H9 (cell line): ENCODE measurements around the gene MLST8. TPM values are rescaled to one million over a fixed set of nuclear protein-coding genes. Genes with fewer than 3 reads are reported as not detected.

Experiments used
- DNase-seq: peaks from one replicate; pipeline ENCODE4 v3.0.0-alpha.2; 2017
- H2AFZ ChIP-seq: one replicate; pipeline ENCODE4 v1.6.1; 2013; ENCODE audit warnings: mild to moderate bottlenecking, low read length, control low read depth, moderate library complexity
- H2AK5ac ChIP-seq: 2 replicates; pipeline ENCODE4 v1.6.1; 2013; ENCODE audit warnings: low read length, control low read depth, mixed read lengths; ENCODE audit not compliant: insufficient read length
- H2BK120ac ChIP-seq: one replicate; pipeline ENCODE4 v1.6.1; 2013; ENCODE audit warnings: low read depth, mild to moderate bottlenecking, low read length, control low read depth, inconsistent platforms; ENCODE audit not compliant: poor library complexity, severe bottlenecking
- H2BK12ac ChIP-seq: 2 replicates; pipeline ENCODE4 v1.6.1; 2013; ENCODE audit warnings: low read length, control low read depth, mixed read lengths, low read depth; ENCODE audit not compliant: insufficient read length
- H2BK15ac ChIP-seq: 2 replicates; pipeline ENCODE4 v1.6.1; 2013; ENCODE audit warnings: low read depth, low read length, control low read depth
- H2BK20ac ChIP-seq: one replicate; pipeline ENCODE4 v1.6.1; 2013; ENCODE audit warnings: low read depth, mild to moderate bottlenecking, low read length, control low read depth, inconsistent platforms; ENCODE audit not compliant: poor library complexity, severe bottlenecking
- H2BK5ac ChIP-seq: 2 replicates; pipeline ENCODE4 v1.6.1; 2013; ENCODE audit warnings: low read length, control low read depth, mixed read lengths; ENCODE audit not compliant: insufficient read length
- H3K14ac ChIP-seq: 2 replicates; pipeline ENCODE4 v1.6.1; 2013; ENCODE audit warnings: low read length, control low read depth; ENCODE audit not compliant: insufficient read depth
- H3K18ac ChIP-seq: 2 replicates; pipeline ENCODE4 v1.6.1; 2013; ENCODE audit warnings: low read depth, mild to moderate bottlenecking, mixed read lengths, low read length, control low read depth; ENCODE audit not compliant: insufficient read length
- H3K23ac ChIP-seq: 2 replicates; pipeline ENCODE4 v1.6.1; 2013; ENCODE audit warnings: low read length, control low read depth, mixed read lengths, low read depth; ENCODE audit not compliant: insufficient read length
- H3K23me2 ChIP-seq: 2 replicates; pipeline ENCODE4 v1.6.1; 2013; ENCODE audit warnings: low read depth, mild to moderate bottlenecking, mixed read lengths, low read length, control low read depth; ENCODE audit not compliant: insufficient read length, poor library complexity, severe bottlenecking
- H3K27ac ChIP-seq: 2 replicates; pipeline ENCODE4 v1.5.1; 2013; ENCODE audit warnings: low read length, control low read depth, mixed read lengths, low read depth; ENCODE audit not compliant: insufficient read length
- H3K27me3 ChIP-seq: 2 replicates; pipeline ENCODE4 v1.6.1; 2013; ENCODE audit warnings: low read length, control low read depth, inconsistent platforms; ENCODE audit not compliant: insufficient read depth
- H3K4ac ChIP-seq: 2 replicates; pipeline ENCODE4 v1.6.1; 2013; ENCODE audit warnings: low read depth, mild to moderate bottlenecking, control low read depth, inconsistent platforms, low read length, moderate library complexity
- H3K4me1 ChIP-seq: 2 replicates; pipeline ENCODE4 v1.6.1; 2013; ENCODE audit warnings: low read length, control low read depth, inconsistent platforms; ENCODE audit not compliant: insufficient read depth
- H3K4me2 ChIP-seq: 2 replicates; pipeline ENCODE4 v1.6.1; 2013; ENCODE audit warnings: low read length, control low read depth, mixed read lengths; ENCODE audit not compliant: insufficient read length, insufficient read depth
- H3K56ac ChIP-seq: 2 replicates; pipeline ENCODE4 v1.6.1; 2013; ENCODE audit warnings: low read depth, mild to moderate bottlenecking, mixed read lengths, low read length, control low read depth; ENCODE audit not compliant: insufficient read length
- H3K79me1 ChIP-seq: 2 replicates; pipeline ENCODE4 v1.6.1; 2013; ENCODE audit warnings: low read depth, mild to moderate bottlenecking, moderate library complexity, low read length, control low read depth, inconsistent platforms; ENCODE audit not compliant: insufficient read depth, poor library complexity, severe bottlenecking
- H3K79me2 ChIP-seq: 2 replicates; pipeline ENCODE4 v1.6.1; 2013; ENCODE audit warnings: low read length, control low read depth, inconsistent platforms; ENCODE audit not compliant: insufficient read depth
- H3K9ac ChIP-seq: 2 replicates; pipeline ENCODE4 v1.6.1; 2013; ENCODE audit warnings: low read length, control low read depth, mixed read lengths; ENCODE audit not compliant: insufficient read length; ENCODE audit errors: extremely low read depth
- H3K9me3 ChIP-seq: one replicate; pipeline ENCODE4 v1.6.1; 2013; ENCODE audit warnings: low read depth, low read length, inconsistent platforms; ENCODE audit not compliant: control insufficient read depth
- H3T11ph ChIP-seq: one replicate; pipeline ENCODE4 v1.6.1; 2013; ENCODE audit warnings: mild to moderate bottlenecking, low read length, control low read depth, inconsistent platforms
- H4K20me1 ChIP-seq: one replicate; pipeline ENCODE4 v1.6.1; 2013; ENCODE audit not compliant: control insufficient read depth, insufficient read length, insufficient read depth
- H4K5ac ChIP-seq: 2 replicates; pipeline ENCODE4 v1.6.1; 2013; ENCODE audit warnings: low read depth, mild to moderate bottlenecking, mixed read lengths, low read length, control low read depth; ENCODE audit not compliant: insufficient read length
- H4K8ac ChIP-seq: replicated peaks from 2 replicates; pipeline ENCODE4 v1.6.1; 2013; ENCODE audit warnings: low read length, control low read depth, mixed read lengths, low read depth; ENCODE audit not compliant: insufficient read length
- H4K91ac ChIP-seq: 2 replicates; pipeline ENCODE4 v1.6.1; 2013; ENCODE audit warnings: low read depth, mild to moderate bottlenecking, moderate library complexity, mixed read lengths, low read length, control low read depth; ENCODE audit not compliant: insufficient read length
- H3K27ac Mint-ChIP-seq, 3 experiments: 2 replicates in 2 of 3; 3 replicates in 1 of 3; pipeline ENCODE4 v1.8.0; 2020 to 2021; ENCODE audit warnings: mixed read lengths in 3 of 3, mild to moderate bottlenecking in 1 of 3, moderate library complexity in 1 of 3
- H3K27me3 Mint-ChIP-seq: 2 replicates; pipeline ENCODE4 v1.8.0; 2021; ENCODE audit warnings: low read depth, mild to moderate bottlenecking, moderate library complexity, mixed read lengths
- H3K36me3 Mint-ChIP-seq, 3 experiments: 2 replicates in 2 of 3; 3 replicates in 1 of 3; pipeline ENCODE4 v1.8.0; 2020 to 2021; ENCODE audit warnings: low read depth in 3 of 3, mixed read lengths in 3 of 3; ENCODE audit not compliant: insufficient read depth in 1 of 3
- H3K4me1 Mint-ChIP-seq, 2 experiments: 2 replicates each; pipeline ENCODE4 v1.8.0; 2020; ENCODE audit warnings: mixed read lengths in 2 of 2
- H3K4me3 Mint-ChIP-seq, 2 experiments: 2 replicates in 1 of 2; 3 replicates in 1 of 2; pipeline ENCODE4 v1.8.0; 2020 to 2021; ENCODE audit warnings: mild to moderate bottlenecking in 2 of 2, mixed read lengths in 2 of 2, moderate library complexity in 1 of 2
- H3K9me3 Mint-ChIP-seq, 2 experiments: 2 replicates in 1 of 2; 3 replicates in 1 of 2; pipeline ENCODE4 v1.8.0; 2020; ENCODE audit warnings: mild to moderate bottlenecking in 2 of 2, mixed read lengths in 2 of 2, moderate library complexity in 1 of 2
- CTCF ChIP-seq: fragments of 200-600 bp; sonication (generic); conservative IDR thresholded peaks from 3 replicates; pipeline ENCODE4 v1.8.0; 2021; ENCODE audit warnings: antibody characterized with exemption, mild to moderate bottlenecking
- WGBS: extraction: QIAGEN DNeasy Blood & Tissue Kit; methylation state at CpG from one replicate; pipeline ENCODE4 v1.1.7; 2013; ENCODE audit warnings: missing lambda C conversion rate, low lambda C conversion rate, mixed read lengths; ENCODE audit not compliant: insufficient read length; ENCODE audit errors: extremely low coverage; 5-methylcytosine and 5-hydroxymethylcytosine counted together
- total RNA-seq: library from RNA; stranded (reverse); gene quantifications from 2 replicates; pipeline ENCODE4 v1.2.1, GENCODE V29; 2021

Gene MLST8
- total RNA-seq, 1 experiment from 2014 or later = 74.5 TPM

- H3K27me3 Mint-ChIP-seq = no peaks in the 10 kb centered on the region
- Histone ChIP-seq H3K56ac (no peak overlapping the region), H3K79me1 (no peaks in the 10 kb centered on the region), H2BK15ac (no peak overlapping the region; the same call in 1 of the 2 replicates), H2BK12ac (no peak overlapping the region), H4K91ac (no peak overlapping the region), H2BK5ac (no peak overlapping the region), H4K20me1 (peaks cover 2% of the 10 kb centered on the region), H2AFZ (no peak overlapping the region), H2BK20ac (no peak overlapping the region), H3K79me2 (peaks cover 8% of the 10 kb centered on the region; the same call in 1 of the 2 replicates), H3K9me3 (no peaks in the 10 kb centered on the region), H3K4ac (no peak overlapping the region), H4K5ac (no peak overlapping the region), H3K23me2 (no peaks in the 10 kb centered on the region), H3K9ac (no peak overlapping the region), H3T11ph (no peak overlapping the region), H3K14ac (no peak overlapping the region), H3K27me3 (no peaks in the 10 kb centered on the region), H3K27ac (no peak overlapping the region), H3K4me2 (no peak overlapping the region), H3K18ac (no peak overlapping the region), H4K8ac (no peak overlapping the region), H3K23ac (no peak overlapping the region), H2BK120ac (no peak overlapping the region), H3K4me1 (no peaks in the 10 kb centered on the region), H2AK5ac (no peak overlapping the region)
- peak overlapping the region in 2 of 3 experiments; percentile 49 to 52; a peak in 2 of 7 replicates for H3K27ac Mint-ChIP-seq
- TF ChIP-seq CTCF = no peak
- no CpG with 5 or more reads among the region's 17 CpGs for WGBS
- H3K4me1 Mint-ChIP-seq = no peaks in the 10 kb centered on the region
- H3K4me3 Mint-ChIP-seq = no peak overlapping the region
- peaks cover 9 to 31% (median 31%) of the 10 kb centered on the region in 3 experiments for H3K36me3 Mint-ChIP-seq
- H3K9me3 Mint-ChIP-seq = no peaks in the 10 kb centered on the region
- DNase-seq = no peak
These were observed 38.8 kb upstream of the MLST8 start for GRCh38 chr16:2166263-2167067.
